Testis (tissue), 2 donors: ENCODE measurements around the gene PRSS33.

Experiments used
- POLR2A ChIP-seq: fragments of 450-650 bp; IDR thresholded peaks from one replicate; pipeline ENCODE4 v1.6.1; 2017; ENCODE audit warnings: antibody characterized with exemption, mild to moderate bottlenecking, moderate library complexity
- TF ChIP-seq, protein P1 (sequence below), 3 experiments: fragments of 450-650 bp in 2 of 3; fragments of 200-600 bp in 1 of 3; sonication (generic) in 1 of 3; IDR thresholded peaks; one replicate each; pipeline ENCODE4 v1.5.1; 2016 to 2019; ENCODE audit warnings: antibody characterized with exemption in 3 of 3, mild to moderate bottlenecking in 2 of 3, moderate library complexity in 1 of 3

DNA sequence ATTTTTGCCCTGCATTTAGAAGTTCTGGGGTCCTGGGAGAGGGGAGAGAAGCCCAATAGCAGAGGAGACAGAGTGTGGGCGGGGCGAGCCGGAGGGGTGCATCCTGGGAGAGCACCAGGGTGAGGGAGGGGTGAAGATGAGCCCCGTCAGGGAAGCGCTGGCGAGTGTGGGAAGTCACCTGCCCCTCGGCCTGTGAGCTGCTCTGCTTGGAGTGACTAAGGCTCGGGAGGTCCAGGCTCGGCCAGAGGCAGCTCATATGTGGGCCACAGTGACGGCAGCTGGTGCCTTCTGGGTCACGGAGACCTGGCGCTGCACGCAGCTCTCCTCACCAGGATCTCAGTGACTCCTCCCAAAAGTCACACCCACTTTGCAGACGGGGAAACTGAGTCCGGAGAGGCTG, 43.8 kb upstream of the PRSS33 start:
- TF ChIP-seq, protein P1, sequence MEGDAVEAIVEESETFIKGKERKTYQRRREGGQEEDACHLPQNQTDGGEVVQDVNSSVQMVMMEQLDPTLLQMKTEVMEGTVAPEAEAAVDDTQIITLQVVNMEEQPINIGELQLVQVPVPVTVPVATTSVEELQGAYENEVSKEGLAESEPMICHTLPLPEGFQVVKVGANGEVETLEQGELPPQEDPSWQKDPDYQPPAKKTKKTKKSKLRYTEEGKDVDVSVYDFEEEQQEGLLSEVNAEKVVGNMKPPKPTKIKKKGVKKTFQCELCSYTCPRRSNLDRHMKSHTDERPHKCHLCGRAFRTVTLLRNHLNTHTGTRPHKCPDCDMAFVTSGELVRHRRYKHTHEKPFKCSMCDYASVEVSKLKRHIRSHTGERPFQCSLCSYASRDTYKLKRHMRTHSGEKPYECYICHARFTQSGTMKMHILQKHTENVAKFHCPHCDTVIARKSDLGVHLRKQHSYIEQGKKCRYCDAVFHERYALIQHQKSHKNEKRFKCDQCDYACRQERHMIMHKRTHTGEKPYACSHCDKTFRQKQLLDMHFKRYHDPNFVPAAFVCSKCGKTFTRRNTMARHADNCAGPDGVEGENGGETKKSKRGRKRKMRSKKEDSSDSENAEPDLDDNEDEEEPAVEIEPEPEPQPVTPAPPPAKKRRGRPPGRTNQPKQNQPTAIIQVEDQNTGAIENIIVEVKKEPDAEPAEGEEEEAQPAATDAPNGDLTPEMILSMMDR (IDR thresholded peaks at IDR 0.05) = no peak
- no peak for TF ChIP-seq POLR2A
